K562 (cell line): Measurements from ENCODE around the gene CAPZA1. TPM values are rescaled to one million over a fixed set of nuclear protein-coding genes. Genes with fewer than 3 reads are reported as not detected.

Experiments used
- CBX1 ChIP-seq: sonication (generic); IDR thresholded peaks from 2 replicates; pipeline ENCODE4 v1.6.1; 2016; ENCODE audit warnings: antibody characterized with exemption, low read depth, mild to moderate bottlenecking
- CBX3 ChIP-seq, 2 experiments: IDR thresholded peaks; 1 replicate in 1 of 2; 2 replicates in 1 of 2; pipeline ENCODE4 v1.6.1; 2012; ENCODE audit warnings: inconsistent platforms in 2 of 2, low read length in 2 of 2, borderline replicate concordance in 1 of 2, control low read depth in 1 of 2
- CREM ChIP-seq: IDR thresholded peaks from 2 replicates; pipeline ENCODE4 v1.6.1; 2014; ENCODE audit warnings: antibody characterized with exemption, low read depth
- GTF2B ChIP-seq: IDR thresholded peaks from 2 replicates; pipeline ENCODE4 v1.6.1; 2011; ENCODE audit not compliant: insufficient read length; ENCODE audit errors: extremely low read depth
- HNRNPK ChIP-seq: fragments of 200-400 bp; formaldehyde crosslinking; IDR thresholded peaks from one replicate; pipeline ENCODE4 v1.6.1; 2018; ENCODE audit warnings: mild to moderate bottlenecking, low read depth, low read length; ENCODE audit not compliant: poor library complexity, severe bottlenecking
- MECOM ChIP-seq: fragments of 250-450 bp; sonication (Bioruptor Pico); IDR thresholded peaks from 2 replicates; pipeline ENCODE4 v1.8.0; 2022; ENCODE audit warnings: inconsistent platforms
- TAF7 ChIP-seq: fragments of 450-650 bp; IDR thresholded peaks from 2 replicates; pipeline ENCODE4 v1.6.1; 2016; ENCODE audit warnings: missing genetic modification characterization, missing compliant biosample characterization
- ZBTB12 ChIP-seq: fragments of 250-450 bp; sonication (Bioruptor Pico); IDR thresholded peaks from 2 replicates; pipeline ENCODE4 v1.4.0; 2020
- ZFP36 ChIP-seq: fragments of 150-350 bp; IDR thresholded peaks from 2 replicates; pipeline ENCODE4 v1.6.1; 2018; ENCODE audit warnings: low read length, low read depth; ENCODE audit not compliant: partially characterized antibody
- ZNF41 ChIP-seq: fragments of 250-450 bp; sonication (Bioruptor Pico); conservative IDR thresholded peaks from 2 replicates; pipeline ENCODE4 v1.4.0; 2020; ENCODE audit warnings: mild to moderate bottlenecking
- polyA plus RNA-seq, 8 experiments: library from polyadenylated mRNA; depleted of rRNA in 4 of 8; stranded (reverse) in 5 of 8; unstranded in 3 of 8; fragments of >200 nt; fragmentation: Nextera tagmentation in 2 of 8; fragmentation: Illumina TruSeq in 1 of 8; extraction: Ambion mirVana in 2 of 8; extraction: Trizol in 1 of 8; gene quantifications; 2 replicates each; pipeline versions ENCODE4 v1.2.1 to v1.2.3, GENCODE V29; 2011 to 2014; ENCODE audit warnings: inconsistent platforms in 1 of 8, missing spikeins in 1 of 8
- total RNA-seq, 7 experiments: library from RNA; depleted of rRNA in 6 of 7; stranded (reverse); fragments of >200 nt in 6 of 7; fragmentation: Illumina TruSeq in 2 of 7; extraction: Trizol in 2 of 7; gene quantifications; 2 replicates each; pipeline versions ENCODE4 v1.2.1 to v1.2.3, GENCODE V29; 2011 to 2021; ENCODE audit warnings: low replicate concordance in 1 of 7
- TF ChIP-seq, protein P1 (sequence below), 2 experiments: fragments of 450-650 bp in 1 of 2; sonication (generic) in 1 of 2; formaldehyde crosslinking in 1 of 2; IDR thresholded peaks; 2 replicates each; pipeline versions ENCODE4 v1.7.1 to v1.9.0; 2016 to 2022; ENCODE audit warnings: inconsistent platforms in 1 of 2, mild to moderate bottlenecking in 1 of 2, missing genetic modification reagents in 1 of 2
- TF ChIP-seq, protein P2 (sequence below): fragments of 450-650 bp; IDR thresholded peaks from 2 replicates; pipeline ENCODE4 v1.6.1; 2017; ENCODE audit warnings: antibody characterized with exemption, mild to moderate bottlenecking

Gene CAPZA1
- total and polyA plus RNA-seq, 9 of the 15 experiments (the other 6 are each of a cell fraction or from before 2014, with no cell fraction given), result 237 to 1,020 (median 306) TPM

GRCh38 chr1:112625696-112626095, 6.1 kb downstream of the CAPZA1 start (continued):
- no peak for TF ChIP-seq TAF7
- TF ChIP-seq, protein P1, sequence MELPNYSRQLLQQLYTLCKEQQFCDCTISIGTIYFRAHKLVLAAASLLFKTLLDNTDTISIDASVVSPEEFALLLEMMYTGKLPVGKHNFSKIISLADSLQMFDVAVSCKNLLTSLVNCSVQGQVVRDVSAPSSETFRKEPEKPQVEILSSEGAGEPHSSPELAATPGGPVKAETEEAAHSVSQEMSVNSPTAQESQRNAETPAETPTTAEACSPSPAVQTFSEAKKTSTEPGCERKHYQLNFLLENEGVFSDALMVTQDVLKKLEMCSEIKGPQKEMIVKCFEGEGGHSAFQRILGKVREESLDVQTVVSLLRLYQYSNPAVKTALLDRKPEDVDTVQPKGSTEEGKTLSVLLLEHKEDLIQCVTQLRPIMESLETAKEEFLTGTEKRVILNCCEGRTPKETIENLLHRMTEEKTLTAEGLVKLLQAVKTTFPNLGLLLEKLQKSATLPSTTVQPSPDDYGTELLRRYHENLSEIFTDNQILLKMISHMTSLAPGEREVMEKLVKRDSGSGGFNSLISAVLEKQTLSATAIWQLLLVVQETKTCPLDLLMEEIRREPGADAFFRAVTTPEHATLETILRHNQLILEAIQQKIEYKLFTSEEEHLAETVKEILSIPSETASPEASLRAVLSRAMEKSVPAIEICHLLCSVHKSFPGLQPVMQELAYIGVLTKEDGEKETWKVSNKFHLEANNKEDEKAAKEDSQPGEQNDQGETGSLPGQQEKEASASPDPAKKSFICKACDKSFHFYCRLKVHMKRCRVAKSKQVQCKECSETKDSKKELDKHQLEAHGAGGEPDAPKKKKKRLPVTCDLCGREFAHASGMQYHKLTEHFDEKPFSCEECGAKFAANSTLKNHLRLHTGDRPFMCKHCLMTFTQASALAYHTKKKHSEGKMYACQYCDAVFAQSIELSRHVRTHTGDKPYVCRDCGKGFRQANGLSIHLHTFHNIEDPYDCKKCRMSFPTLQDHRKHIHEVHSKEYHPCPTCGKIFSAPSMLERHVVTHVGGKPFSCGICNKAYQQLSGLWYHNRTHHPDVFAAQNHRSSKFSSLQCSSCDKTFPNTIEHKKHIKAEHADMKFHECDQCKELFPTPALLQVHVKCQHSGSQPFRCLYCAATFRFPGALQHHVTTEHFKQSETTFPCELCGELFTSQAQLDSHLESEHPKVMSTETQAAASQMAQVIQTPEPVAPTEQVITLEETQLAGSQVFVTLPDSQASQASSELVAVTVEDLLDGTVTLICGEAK (IDR thresholded peaks at IDR 0.05), result no peak
- TF ChIP-seq, protein P1 (CRISPR knock-in tag; IDR thresholded peaks at IDR 0.05), result no peak
- TF ChIP-seq, protein P2, sequence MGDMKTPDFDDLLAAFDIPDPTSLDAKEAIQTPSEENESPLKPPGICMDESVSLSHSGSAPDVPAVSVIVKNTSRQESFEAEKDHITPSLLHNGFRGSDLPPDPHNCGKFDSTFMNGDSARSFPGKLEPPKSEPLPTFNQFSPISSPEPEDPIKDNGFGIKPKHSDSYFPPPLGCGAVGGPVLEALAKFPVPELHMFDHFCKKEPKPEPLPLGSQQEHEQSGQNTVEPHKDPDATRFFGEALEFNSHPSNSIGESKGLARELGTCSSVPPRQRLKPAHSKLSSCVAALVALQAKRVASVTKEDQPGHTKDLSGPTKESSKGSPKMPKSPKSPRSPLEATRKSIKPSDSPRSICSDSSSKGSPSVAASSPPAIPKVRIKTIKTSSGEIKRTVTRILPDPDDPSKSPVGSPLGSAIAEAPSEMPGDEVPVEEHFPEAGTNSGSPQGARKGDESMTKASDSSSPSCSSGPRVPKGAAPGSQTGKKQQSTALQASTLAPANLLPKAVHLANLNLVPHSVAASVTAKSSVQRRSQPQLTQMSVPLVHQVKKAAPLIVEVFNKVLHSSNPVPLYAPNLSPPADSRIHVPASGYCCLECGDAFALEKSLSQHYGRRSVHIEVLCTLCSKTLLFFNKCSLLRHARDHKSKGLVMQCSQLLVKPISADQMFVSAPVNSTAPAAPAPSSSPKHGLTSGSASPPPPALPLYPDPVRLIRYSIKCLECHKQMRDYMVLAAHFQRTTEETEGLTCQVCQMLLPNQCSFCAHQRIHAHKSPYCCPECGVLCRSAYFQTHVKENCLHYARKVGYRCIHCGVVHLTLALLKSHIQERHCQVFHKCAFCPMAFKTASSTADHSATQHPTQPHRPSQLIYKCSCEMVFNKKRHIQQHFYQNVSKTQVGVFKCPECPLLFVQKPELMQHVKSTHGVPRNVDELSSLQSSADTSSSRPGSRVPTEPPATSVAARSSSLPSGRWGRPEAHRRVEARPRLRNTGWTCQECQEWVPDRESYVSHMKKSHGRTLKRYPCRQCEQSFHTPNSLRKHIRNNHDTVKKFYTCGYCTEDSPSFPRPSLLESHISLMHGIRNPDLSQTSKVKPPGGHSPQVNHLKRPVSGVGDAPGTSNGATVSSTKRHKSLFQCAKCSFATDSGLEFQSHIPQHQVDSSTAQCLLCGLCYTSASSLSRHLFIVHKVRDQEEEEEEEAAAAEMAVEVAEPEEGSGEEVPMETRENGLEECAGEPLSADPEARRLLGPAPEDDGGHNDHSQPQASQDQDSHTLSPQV, result peak; percentile 35; the same call in 1 of the 2 replicates
- TF ChIP-seq HNRNPK, result no peak
- TF ChIP-seq CBX3 (IDR thresholded peaks at IDR 0.05; ENCODE audit: borderline replicate concordance in 1 of 2, low read length in 2 of 2), result peak in 1 of 2 experiments; percentile 62; a peak in 1 of 3 replicates
- TF ChIP-seq CREM, result peak; percentile 60
- TF ChIP-seq ZBTB12 (CRISPR knock-in tag), result no peak
- TF ChIP-seq GTF2B, result no peak
- TF ChIP-seq ZNF41 (CRISPR knock-in tag), result no peak
- TF ChIP-seq CBX1, result no peak
- peak; percentile 53 for TF ChIP-seq ZFP36
- TF ChIP-seq MECOM (CRISPR knock-in tag), result no peak
